DMS79 (cell line): ENCODE data around the gene ZYX.
"Not testable (repeated sequence)": the region's sequence is repeated elsewhere in the genome, so short reads cannot be mapped to it uniquely, and the experiment has no call there.

ENCODE experiments used
- DNase-seq: peaks from one replicate; lab custom pipeline; 2025; lab: John Stamatoyannopoulos, UW

Gene ZYX

DNA sequence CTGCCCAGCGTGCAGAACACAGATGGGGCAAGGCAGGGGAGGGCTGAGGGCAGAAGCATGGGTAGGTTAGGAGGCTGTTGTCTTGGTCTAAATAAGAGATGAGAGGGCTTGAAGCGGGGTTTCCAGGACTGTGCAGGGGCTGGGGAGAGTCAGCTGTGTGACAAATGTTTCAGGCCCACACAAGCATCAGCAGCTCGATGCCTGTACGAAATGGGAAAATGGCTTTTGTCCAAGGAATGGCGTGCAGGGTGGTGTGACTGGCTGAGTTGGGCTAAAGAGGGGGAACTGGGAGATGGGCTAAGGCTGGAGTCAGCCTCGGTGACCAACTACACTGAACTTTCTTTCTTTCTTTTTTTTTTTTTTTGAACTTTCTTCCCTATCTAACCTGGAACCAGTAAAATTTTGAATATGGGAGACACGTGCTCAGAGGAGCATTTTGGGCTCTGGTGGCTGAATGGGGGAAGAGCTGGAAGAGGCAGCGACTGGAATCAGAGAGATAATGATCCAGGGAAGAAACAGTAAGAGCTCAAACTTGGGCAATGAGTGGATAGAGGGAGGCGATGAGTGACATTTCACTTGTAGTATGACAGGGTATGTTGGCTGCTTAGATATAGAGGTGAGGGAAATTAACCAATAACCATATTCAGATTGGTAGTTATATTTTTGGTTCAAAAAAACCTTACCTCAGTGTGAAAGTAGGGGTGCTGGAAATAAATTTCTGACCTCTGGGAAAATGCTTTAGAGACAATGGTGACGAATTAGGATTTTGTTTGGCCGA, 37.7 kb downstream of the ZYX start:
- DNase-seq: no peak

DNA sequence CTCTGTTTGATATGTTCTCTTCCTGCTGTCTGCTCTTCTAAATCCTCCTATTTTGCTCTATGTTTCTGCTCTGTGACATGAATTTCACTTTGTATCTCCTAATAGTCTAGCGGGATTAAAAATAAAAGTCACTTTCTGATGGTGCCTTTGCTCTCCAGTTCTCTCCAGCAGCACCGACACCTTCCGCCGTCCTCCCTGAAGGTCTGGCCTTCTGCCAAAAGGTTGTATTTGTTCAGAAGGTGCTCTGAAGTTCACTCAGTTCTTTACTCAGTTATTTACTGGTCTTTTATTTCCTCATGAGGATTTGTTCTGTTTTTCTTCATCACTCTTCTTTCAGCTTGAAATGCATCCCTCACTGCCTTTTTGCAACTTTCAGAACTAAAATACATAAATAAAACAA, 38.7 kb downstream of the ZYX start:
- peak; percentile 30 for DNase-seq

DNA sequence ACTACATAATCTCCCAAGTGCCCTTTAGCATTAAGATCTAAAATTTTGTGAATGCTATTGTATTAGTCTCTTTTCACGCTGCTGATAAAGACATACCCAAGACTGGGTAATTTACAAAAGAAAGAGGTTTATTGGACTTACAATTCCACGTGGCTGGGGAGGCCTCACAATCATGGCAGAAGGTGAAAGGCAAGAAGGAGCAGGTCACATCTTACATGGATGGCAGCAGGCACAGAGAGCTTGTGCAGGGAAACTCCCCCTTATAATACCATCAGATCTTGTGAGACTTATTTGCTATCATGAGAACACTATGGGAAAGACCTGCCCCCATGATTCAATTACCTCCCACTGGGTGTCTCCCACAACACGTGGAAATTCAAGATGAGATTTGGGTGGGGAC, 39.5 kb downstream of the ZYX start:
- DNase-seq: not testable (repeated sequence)

DNA sequence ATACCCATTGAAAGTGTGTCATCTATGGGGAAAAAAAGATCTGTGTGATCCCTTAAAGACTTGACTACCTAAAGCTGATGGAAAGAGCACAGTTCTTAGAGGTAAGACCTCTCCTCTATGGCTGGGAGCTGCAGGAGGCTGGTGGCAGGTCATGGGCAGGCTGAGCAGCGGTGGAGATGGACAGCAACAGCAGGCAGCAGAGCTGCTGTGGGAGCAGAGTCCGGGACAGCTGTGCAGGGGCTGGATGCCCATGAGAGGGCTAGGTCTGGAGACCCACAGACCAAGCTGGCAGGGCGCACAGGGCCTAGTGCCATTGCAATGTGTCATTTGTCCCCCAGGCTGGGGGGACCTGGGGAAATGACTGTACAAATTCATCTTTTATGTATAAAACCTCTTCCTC, 40.9 kb downstream of the ZYX start:
- DNase-seq: no peak

DNA sequence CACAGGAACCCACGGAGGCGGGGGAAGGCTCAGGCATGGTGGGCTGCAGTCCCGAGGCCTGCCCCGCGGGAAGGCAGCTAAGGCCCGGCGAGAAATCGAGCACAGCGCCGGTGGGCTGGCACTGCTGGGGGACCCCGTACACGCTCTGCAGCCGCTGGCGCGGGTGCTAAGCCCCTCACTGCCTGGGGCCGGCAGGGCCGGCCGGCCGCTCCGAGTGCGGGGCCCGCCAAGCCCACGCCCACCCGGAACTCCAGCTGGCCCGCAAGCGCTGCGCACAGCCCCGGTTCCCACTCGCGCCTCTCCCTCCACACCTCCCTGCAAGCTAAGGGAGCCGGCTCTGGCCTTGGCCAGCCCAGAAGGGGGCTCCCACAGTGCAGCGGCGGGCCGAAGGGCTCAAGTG, 43.3 kb downstream of the ZYX start:
- not testable (repeated sequence) for DNase-seq

DNA sequence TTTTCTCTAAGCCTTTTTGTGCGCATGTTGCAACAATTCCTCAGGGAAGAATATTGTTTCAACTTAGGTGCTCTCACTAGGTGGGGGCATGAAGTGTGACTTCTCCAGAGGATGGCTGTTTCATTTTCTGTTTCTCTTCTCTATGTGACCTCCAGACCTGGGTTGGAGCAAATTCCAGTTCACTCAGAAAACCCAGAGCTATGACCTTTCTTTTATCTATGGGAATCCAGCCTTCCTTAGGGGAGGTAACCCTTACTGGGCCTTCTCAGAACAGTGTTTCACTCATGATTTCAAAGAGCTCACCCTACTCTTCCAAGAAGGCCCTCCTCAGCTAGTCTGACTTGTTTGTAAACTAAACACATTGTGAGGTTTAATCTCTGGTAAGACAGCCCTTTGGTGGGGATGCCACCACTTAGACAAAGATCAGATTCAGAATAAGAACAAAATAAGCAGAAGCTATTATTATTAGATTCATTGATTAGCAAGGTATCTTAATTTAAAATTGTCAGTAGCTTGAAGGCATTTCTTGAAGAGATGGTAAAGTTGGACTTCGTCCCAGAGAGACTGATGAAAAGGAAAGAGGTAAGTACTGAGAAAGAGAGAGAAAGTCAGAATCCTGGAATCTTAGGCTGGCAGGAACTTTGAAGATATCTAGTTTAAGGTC, 45.5 kb downstream of the ZYX start:
- no peak for DNase-seq

DNA sequence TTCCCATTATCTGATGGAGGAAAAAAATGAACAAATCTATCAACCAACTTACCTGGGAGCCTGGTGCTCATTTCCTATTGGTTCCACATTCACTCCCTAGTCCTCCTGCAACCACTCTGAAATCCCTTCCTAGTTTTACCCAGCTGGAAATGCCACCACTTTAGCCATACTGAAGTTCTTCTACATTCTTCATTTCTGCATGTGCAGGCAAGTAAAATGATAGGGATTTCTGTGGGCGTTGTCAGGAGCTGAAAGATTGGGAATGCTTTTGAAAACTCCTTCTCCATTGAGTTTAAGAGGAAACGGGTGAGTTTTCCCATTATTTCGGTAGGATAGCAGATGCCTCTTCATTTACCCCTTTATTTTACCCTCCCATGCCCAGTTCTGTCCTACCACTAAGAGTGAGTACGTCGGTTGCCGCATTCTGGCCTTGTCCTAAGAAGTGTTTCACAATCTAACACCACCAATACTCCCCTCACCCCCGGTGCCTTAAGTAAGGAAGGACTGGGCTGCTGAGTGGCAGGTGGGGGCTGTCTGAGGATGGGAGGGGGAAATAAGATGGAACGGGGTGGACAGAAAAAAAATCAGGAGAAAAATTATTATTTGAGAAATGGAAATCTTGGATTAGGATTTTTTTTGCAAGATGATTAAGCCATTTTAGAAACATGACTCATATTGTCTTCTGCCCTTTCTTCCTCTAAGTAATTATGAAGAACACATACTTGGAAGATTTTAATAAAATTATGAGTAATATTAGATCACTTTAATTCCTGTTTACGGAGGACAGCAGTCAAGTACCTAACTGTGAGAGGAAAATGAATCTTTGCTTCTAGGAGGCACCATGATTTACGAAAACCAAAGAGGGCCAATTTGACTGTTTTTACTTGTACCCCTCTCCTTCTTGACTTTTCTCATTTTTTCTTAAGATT, 48.9 kb downstream of the ZYX start:
- no peak for DNase-seq

DNA sequence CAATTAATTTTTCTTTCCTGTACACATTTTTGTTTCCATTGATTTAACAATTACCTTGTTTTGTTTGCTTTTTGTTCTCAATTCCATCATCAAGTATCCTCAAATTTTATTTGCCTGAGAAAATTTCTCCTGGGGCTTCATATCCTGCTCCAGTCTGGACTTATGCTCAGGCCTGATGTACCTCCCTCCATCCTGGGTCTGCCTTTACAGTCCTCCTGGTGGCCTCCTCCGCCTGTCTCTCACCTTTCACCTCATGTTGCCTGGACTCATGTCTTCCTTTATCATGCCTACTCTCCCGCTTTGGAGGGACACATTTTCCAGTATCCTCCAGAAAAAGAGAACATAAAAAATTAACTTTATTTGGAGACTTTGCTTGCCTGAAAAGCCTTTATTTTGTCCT, 50.0 kb downstream of the ZYX start:
- no peak for DNase-seq

DNA sequence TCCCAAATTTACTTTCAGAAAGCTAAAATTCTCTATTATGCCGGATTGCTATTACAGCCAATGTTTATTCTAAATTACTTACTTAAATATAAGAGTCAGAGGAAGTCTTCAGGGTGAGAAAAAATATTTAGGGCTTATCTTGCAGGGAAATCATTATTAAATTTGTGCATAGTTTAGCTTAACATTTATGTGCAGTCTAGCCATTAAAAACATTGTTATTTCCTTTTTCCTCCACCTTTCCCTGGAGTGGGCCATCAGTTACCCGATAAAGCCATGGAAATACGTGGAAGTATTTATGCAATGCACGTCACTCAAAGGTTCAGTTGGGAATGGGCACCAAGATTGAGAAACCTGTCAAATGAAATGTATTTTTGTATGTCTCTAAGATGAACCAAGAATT, 52.6 kb downstream of the ZYX start:
- no peak for DNase-seq

DNA sequence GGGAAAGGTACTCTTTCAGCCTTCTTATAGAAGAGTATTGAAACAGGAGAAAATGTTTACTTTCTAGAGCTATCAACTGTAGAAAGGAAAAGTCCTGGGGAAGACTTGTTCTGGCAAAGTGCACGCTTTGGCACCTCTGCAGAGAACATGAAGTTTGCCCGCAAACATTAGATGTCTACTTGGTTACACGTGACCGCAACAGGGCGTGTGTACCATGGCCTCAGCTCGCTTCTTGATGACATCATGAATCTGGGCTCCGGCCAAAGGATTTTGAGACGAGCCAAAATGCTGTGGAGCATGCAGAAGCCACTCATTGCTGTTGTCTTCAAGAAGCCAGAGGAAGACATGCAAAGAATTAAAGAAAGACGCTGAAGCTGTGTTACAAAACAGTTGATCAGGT, 53.5 kb downstream of the ZYX start:
- peak; percentile 89 for DNase-seq

DNA sequence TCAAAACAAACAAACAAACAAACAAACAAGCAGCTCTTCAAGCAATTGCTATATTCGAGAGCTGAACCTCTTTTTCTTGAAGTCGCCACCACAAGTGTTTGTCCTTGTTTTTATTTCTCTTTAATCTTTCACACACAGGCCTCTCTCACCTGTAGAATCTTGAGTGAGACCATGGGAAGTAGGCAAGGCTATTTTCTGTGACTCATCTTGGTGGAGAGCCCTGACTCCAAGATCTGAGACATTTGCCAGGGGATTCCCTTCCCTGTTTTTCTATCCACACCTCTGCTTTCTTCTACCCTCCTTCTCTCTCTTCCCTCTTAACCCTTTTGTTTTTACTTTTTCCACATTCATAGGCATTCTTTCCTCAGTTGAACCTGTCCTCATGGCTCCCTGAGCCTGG, 54.1 kb downstream of the ZYX start:
- peak; percentile 6 for DNase-seq

DNA sequence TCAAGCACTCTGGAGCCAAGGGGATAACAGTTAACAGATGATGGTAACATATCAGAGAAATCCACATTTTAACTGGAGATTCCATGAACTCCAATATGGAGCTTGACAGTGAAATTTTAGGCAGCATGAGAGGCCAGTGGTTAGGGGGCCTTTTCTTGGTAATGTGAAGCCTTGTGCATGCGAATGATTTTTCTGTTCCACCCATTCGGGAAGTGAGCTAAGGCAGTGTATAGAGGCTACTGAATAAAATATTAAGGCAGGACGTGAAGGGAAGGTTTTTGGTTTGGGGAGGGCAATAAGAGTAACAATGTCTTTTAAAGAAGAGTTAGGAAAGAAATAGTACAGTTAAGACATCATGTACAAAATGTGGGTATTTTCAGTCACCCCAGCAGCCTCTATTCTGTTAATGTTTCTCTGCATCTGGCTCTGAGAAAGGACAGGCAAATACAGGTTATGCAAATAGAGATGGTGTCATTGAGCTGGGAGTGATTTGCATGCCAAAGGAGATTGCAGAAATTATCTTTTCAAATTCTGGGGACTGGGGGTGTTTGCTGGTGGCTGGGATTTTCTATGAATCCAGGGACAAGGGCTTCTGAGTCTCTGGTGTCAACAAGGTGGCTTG, 55.3 kb downstream of the ZYX start:
- no peak for DNase-seq

DNA sequence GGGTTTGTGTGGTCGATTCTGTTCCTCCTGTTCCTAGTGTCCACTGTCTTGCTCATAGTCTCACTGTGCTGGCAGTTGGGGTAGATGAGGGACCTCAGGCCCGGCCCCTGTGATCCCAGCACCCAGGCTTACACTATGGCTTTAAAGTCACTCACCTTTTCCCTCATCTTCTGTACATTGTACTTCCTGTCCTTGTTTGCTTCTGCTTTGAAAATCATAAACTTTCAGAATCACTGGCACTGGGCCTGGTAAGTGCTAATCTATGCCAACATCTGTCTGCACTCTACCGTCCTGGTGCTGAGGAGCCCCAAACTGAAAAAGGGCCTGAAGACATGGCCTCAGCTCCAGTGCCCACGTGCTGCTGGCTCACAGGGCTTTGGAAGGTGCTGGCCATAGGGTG, 56.4 kb downstream of the ZYX start:
- no peak for DNase-seq

DNA sequence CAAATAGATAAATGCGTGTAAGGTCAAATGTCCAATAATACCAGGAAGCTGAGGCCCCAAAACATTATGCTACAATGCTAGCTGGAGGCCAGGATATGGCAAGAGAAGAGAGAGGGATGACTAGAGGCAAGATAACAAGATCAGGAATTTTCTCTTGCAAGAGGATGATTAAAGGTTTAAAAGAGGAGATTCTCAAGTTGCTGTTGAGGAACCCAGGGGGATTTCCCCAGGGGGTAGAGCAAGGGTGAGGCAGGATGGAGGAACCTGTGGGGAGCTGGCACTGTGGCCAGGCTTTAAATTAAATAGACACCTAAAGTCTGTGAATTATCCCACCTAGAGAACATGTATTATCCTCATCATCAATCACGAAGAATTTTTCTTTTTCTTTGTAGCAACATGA, 58.7 kb downstream of the ZYX start:
- DNase-seq: no peak
